Osteoblast (primary cell): ENCODE data around the gene TSPAN7. TPM values are rescaled to one million over a fixed set of nuclear protein-coding genes. Genes with fewer than 3 reads are reported as not detected.

Source experiments
- DNase-seq: peaks from one replicate; pipeline ENCODE4 v3.0.0; 2011; ENCODE audit warnings: low spot score, mixed read lengths; ENCODE audit not compliant: insufficient read length; ENCODE audit errors: missing footprints
- H2AFZ ChIP-seq: 2 replicates; pipeline ENCODE4 v1.6.0; 2011; ENCODE audit warnings: mild to moderate bottlenecking, low read length
- H3K27ac ChIP-seq: 2 replicates; pipeline ENCODE4 v1.5.1; 2011; ENCODE audit warnings: mild to moderate bottlenecking, low read depth, low read length, moderate library complexity
- H3K27me3 ChIP-seq: 2 replicates; pipeline ENCODE4 v1.6.0; 2012; ENCODE audit warnings: mild to moderate bottlenecking, control low read depth, inconsistent platforms, low read length, moderate library complexity; ENCODE audit not compliant: insufficient read depth
- H3K36me3 ChIP-seq: 2 replicates; pipeline ENCODE4 v1.5.1; 2011; ENCODE audit warnings: mild to moderate bottlenecking, low read length, control low read depth, moderate library complexity; ENCODE audit not compliant: insufficient read depth
- H3K4me1 ChIP-seq: 2 replicates; pipeline ENCODE4 v1.5.1; 2011; ENCODE audit warnings: mild to moderate bottlenecking, low read length, control low read depth, moderate library complexity; ENCODE audit not compliant: insufficient read depth
- H3K4me2 ChIP-seq: 2 replicates; pipeline ENCODE4 v1.6.0; 2011; ENCODE audit warnings: mild to moderate bottlenecking, low read length; ENCODE audit not compliant: insufficient read depth
- H3K4me3 ChIP-seq: fragments of 200-600 bp; sonication (generic); 3 replicates; pipeline ENCODE4 v1.5.1; 2012; ENCODE audit warnings: mild to moderate bottlenecking, low read length, inconsistent platforms; ENCODE audit not compliant: insufficient read depth
- H3K79me2 ChIP-seq: 2 replicates; pipeline ENCODE4 v1.6.0; 2012; ENCODE audit warnings: mild to moderate bottlenecking, low read length, control low read depth, inconsistent platforms; ENCODE audit not compliant: insufficient read depth
- H3K9me3 ChIP-seq: 2 replicates; pipeline ENCODE4 v1.5.1; 2011; ENCODE audit warnings: low read depth, low read length, control low read depth
- H4K20me1 ChIP-seq: 2 replicates; pipeline ENCODE4 v1.6.0; 2012; ENCODE audit warnings: mild to moderate bottlenecking, low read length, control low read depth; ENCODE audit not compliant: insufficient read depth
- total RNA-seq: library from RNA; depleted of rRNA; stranded (reverse); fragments of >200 nt; gene quantifications from 2 replicates; pipeline ENCODE4 v1.2.3, GENCODE V29; 2012
- TF ChIP-seq, protein P1 (sequence below): IDR thresholded peaks from 2 replicates; pipeline ENCODE4 v1.5.1; 2011; ENCODE audit warnings: mild to moderate bottlenecking, low read depth, low read length, moderate library complexity; ENCODE audit errors: extremely low read depth

Gene TSPAN7, protein sequence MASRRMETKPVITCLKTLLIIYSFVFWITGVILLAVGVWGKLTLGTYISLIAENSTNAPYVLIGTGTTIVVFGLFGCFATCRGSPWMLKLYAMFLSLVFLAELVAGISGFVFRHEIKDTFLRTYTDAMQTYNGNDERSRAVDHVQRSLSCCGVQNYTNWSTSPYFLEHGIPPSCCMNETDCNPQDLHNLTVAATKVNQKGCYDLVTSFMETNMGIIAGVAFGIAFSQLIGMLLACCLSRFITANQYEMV
- 0.29 and 0.36 TPM in 2 replicates for total RNA-seq

DNA sequence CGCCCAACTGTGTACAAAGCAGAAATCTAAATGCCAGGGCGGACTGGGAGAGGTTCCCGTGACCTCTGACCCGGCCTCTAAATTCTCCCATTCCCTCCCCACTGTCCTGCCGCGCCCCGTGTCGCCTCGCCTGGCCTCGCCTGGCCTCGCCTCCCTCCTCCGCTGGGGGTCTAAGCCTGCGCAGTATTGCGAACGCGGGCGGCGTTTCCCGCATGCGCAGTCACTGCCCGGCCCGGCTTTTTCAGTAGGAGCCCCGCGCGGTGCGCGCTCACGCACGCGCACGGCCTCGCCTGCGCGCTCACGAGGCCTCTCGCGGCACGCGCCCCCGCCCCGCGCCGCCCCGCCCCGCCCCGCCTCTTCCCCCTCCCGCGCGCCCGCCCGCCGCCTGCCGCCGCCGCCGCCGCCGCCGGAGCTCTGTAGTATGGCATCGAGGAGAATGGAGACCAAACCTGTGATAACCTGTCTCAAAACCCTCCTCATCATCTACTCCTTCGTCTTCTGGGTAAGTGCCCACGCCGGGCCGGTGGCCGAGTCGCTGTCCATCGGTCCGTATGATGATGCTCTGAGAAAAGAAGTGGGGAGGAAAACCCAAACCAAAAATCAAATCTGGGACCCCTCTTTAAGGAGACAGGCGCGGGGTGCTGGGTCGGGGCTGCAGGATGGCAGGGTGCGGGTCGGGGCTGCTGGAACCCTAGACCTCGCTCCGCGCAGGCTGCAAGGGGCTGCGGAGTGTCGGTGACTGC lies at the start of gene TSPAN7:
TSS of gene TSPAN7 (plus strand) at position 417 of the 743 bp plus-strand sequence. CDS start at position 422, 5 bp downstream.
- no peak within 1 kb of the TSS for H3K27ac ChIP-seq
- peak within 1 kb of the TSS; percentile 65 for H2AFZ ChIP-seq

DNA sequence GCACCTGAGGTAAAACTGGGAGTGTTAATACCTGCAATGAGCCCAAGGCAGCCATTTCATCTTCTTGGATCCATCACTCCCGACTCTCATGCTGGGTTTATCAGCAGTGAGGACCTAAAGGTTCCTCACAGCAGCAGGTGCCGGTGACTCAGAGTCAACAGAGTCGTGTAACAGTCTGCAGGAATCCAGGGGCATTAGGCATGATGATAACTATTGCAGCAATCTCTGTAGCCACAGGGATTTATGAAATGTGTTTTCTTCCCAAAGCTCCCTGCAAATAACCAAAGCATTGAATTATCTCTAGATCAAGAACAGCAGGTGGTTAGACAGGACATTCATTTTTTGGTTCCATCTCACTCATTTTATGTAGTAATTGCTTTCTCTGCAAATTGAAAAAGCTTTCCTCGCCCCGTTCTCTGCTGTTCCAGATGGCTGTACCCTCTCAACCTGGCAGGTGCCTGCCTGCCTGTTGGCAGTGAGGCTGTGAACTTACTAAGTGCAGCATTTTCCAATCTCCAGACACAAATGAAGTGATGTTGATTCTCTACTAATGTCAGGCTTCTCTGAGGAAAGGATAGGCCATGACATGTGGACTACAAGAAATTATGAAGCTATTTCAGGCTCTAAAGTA lies 48.1 kb upstream of the TSPAN7 start:
- Histone ChIP-seq H3K27me3 (no peaks in the 10 kb centered on the region), H3K4me2 (no peak overlapping the region), H2AFZ (no peak overlapping the region), H4K20me1 (no peaks in the 10 kb centered on the region), H3K9me3 (no peaks in the 10 kb centered on the region), H3K36me3 (no peaks in the 10 kb centered on the region), H3K4me3 (no peak overlapping the region), H3K79me2 (no peaks in the 10 kb centered on the region), H3K4me1 (no peaks in the 10 kb centered on the region), H3K27ac (no peak overlapping the region)
- TF ChIP-seq, protein P1, sequence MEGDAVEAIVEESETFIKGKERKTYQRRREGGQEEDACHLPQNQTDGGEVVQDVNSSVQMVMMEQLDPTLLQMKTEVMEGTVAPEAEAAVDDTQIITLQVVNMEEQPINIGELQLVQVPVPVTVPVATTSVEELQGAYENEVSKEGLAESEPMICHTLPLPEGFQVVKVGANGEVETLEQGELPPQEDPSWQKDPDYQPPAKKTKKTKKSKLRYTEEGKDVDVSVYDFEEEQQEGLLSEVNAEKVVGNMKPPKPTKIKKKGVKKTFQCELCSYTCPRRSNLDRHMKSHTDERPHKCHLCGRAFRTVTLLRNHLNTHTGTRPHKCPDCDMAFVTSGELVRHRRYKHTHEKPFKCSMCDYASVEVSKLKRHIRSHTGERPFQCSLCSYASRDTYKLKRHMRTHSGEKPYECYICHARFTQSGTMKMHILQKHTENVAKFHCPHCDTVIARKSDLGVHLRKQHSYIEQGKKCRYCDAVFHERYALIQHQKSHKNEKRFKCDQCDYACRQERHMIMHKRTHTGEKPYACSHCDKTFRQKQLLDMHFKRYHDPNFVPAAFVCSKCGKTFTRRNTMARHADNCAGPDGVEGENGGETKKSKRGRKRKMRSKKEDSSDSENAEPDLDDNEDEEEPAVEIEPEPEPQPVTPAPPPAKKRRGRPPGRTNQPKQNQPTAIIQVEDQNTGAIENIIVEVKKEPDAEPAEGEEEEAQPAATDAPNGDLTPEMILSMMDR: no peak
- no peak for DNase-seq

More for the DNA sequence above, at the start of gene TSPAN7:
- DNase-seq: peak; percentile 86
- H3K36me3 ChIP-seq: no peaks in the 10 kb centered on the region
- no peaks in the 10 kb centered on the region for H3K79me2 ChIP-seq
- H4K20me1 ChIP-seq: no peaks in the 10 kb centered on the region
- H3K4me1 ChIP-seq: peaks cover 3% of the 10 kb centered on the region
- TF ChIP-seq, protein P1: no peak
- H3K9me3 ChIP-seq: no peaks in the 10 kb centered on the region
- H3K27me3 ChIP-seq: peaks cover 22% of the 10 kb centered on the region
- peak within 1 kb of the TSS; percentile 63 for H3K4me3 ChIP-seq
- peak within 1 kb of the TSS; percentile 76 for H3K4me2 ChIP-seq

DNA sequence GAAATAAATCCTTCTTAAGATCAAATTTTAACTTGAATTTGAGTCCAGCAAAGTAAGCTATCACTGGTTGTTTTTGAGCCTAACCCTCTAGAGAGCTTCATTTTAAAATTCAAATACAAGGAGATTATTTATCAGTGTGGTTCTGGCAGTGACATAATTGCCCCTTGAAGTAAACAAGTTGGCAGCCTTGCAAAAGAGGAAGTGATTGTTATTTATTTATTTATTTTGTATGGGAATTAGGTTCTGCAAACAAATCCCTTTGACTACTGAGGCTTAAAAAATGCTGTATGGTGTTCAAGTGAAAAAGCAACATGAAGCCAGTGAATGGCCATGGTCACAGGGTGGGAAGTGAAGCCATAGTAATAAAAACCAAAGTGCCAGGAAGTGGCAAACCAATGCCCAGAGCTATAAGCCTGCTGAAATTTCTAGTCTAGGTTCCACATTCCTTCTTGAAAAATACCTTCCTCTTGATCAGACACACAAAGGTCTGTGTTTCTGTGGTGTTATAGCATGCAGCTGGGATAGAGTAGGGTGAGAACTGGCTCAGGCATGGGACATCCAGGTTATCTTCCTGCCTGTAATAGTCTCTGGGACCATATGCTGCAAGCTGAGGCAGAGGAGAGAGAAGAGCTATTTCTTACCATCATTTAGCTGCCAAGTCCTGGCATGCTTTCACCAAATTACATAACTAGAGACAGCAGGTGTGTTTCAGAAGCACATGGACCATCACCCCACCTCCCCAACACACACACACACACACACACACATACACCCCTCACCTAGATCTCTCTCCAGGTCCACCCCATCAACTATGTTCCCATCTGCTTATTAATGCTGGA lies 47.1 kb upstream of the TSPAN7 start:
- Histone ChIP-seq H2AFZ (no peak overlapping the region), H3K27ac (no peak overlapping the region), H3K79me2 (no peaks in the 10 kb centered on the region), H3K36me3 (no peaks in the 10 kb centered on the region), H3K4me1 (no peaks in the 10 kb centered on the region), H3K9me3 (no peaks in the 10 kb centered on the region), H3K27me3 (no peaks in the 10 kb centered on the region), H3K4me2 (no peak overlapping the region), H3K4me3 (no peak overlapping the region), H4K20me1 (no peaks in the 10 kb centered on the region)
- no peak for DNase-seq
- TF ChIP-seq, protein P1: no peak
